H9 (cell line): ENCODE measurements around the gene KCNIP4. TPM values are rescaled to one million over a fixed set of nuclear protein-coding genes. Genes with fewer than 3 reads are reported as not detected.

Experiments used
- DNase-seq: peaks from one replicate; pipeline ENCODE4 v3.0.0-alpha.2; 2017
- H2AFZ ChIP-seq: one replicate; pipeline ENCODE4 v1.6.1; 2013; ENCODE audit warnings: mild to moderate bottlenecking, low read length, control low read depth, moderate library complexity
- H2AK5ac ChIP-seq: 2 replicates; pipeline ENCODE4 v1.6.1; 2013; ENCODE audit warnings: low read length, control low read depth, mixed read lengths; ENCODE audit not compliant: insufficient read length
- H2BK120ac ChIP-seq: one replicate; pipeline ENCODE4 v1.6.1; 2013; ENCODE audit warnings: low read depth, mild to moderate bottlenecking, low read length, control low read depth, inconsistent platforms; ENCODE audit not compliant: poor library complexity, severe bottlenecking
- H2BK12ac ChIP-seq: 2 replicates; pipeline ENCODE4 v1.6.1; 2013; ENCODE audit warnings: low read length, control low read depth, mixed read lengths, low read depth; ENCODE audit not compliant: insufficient read length
- H2BK15ac ChIP-seq: 2 replicates; pipeline ENCODE4 v1.6.1; 2013; ENCODE audit warnings: low read depth, low read length, control low read depth
- H2BK20ac ChIP-seq: one replicate; pipeline ENCODE4 v1.6.1; 2013; ENCODE audit warnings: low read depth, mild to moderate bottlenecking, low read length, control low read depth, inconsistent platforms; ENCODE audit not compliant: poor library complexity, severe bottlenecking
- H2BK5ac ChIP-seq: 2 replicates; pipeline ENCODE4 v1.6.1; 2013; ENCODE audit warnings: low read length, control low read depth, mixed read lengths; ENCODE audit not compliant: insufficient read length
- H3K14ac ChIP-seq: 2 replicates; pipeline ENCODE4 v1.6.1; 2013; ENCODE audit warnings: low read length, control low read depth; ENCODE audit not compliant: insufficient read depth
- H3K18ac ChIP-seq: 2 replicates; pipeline ENCODE4 v1.6.1; 2013; ENCODE audit warnings: low read depth, mild to moderate bottlenecking, mixed read lengths, low read length, control low read depth; ENCODE audit not compliant: insufficient read length
- H3K23ac ChIP-seq: 2 replicates; pipeline ENCODE4 v1.6.1; 2013; ENCODE audit warnings: low read length, control low read depth, mixed read lengths, low read depth; ENCODE audit not compliant: insufficient read length
- H3K23me2 ChIP-seq: 2 replicates; pipeline ENCODE4 v1.6.1; 2013; ENCODE audit warnings: low read depth, mild to moderate bottlenecking, mixed read lengths, low read length, control low read depth; ENCODE audit not compliant: insufficient read length, poor library complexity, severe bottlenecking
- H3K27ac ChIP-seq: 2 replicates; pipeline ENCODE4 v1.5.1; 2013; ENCODE audit warnings: low read length, control low read depth, mixed read lengths, low read depth; ENCODE audit not compliant: insufficient read length
- H3K27me3 ChIP-seq: 2 replicates; pipeline ENCODE4 v1.6.1; 2013; ENCODE audit warnings: low read length, control low read depth, inconsistent platforms; ENCODE audit not compliant: insufficient read depth
- H3K4ac ChIP-seq: 2 replicates; pipeline ENCODE4 v1.6.1; 2013; ENCODE audit warnings: low read depth, mild to moderate bottlenecking, control low read depth, inconsistent platforms, low read length, moderate library complexity
- H3K4me1 ChIP-seq: 2 replicates; pipeline ENCODE4 v1.6.1; 2013; ENCODE audit warnings: low read length, control low read depth, inconsistent platforms; ENCODE audit not compliant: insufficient read depth
- H3K4me2 ChIP-seq: 2 replicates; pipeline ENCODE4 v1.6.1; 2013; ENCODE audit warnings: low read length, control low read depth, mixed read lengths; ENCODE audit not compliant: insufficient read length, insufficient read depth
- H3K56ac ChIP-seq: 2 replicates; pipeline ENCODE4 v1.6.1; 2013; ENCODE audit warnings: low read depth, mild to moderate bottlenecking, mixed read lengths, low read length, control low read depth; ENCODE audit not compliant: insufficient read length
- H3K79me1 ChIP-seq: 2 replicates; pipeline ENCODE4 v1.6.1; 2013; ENCODE audit warnings: low read depth, mild to moderate bottlenecking, moderate library complexity, low read length, control low read depth, inconsistent platforms; ENCODE audit not compliant: insufficient read depth, poor library complexity, severe bottlenecking
- H3K79me2 ChIP-seq: 2 replicates; pipeline ENCODE4 v1.6.1; 2013; ENCODE audit warnings: low read length, control low read depth, inconsistent platforms; ENCODE audit not compliant: insufficient read depth
- H3K9ac ChIP-seq: 2 replicates; pipeline ENCODE4 v1.6.1; 2013; ENCODE audit warnings: low read length, control low read depth, mixed read lengths; ENCODE audit not compliant: insufficient read length; ENCODE audit errors: extremely low read depth
- H3K9me3 ChIP-seq: one replicate; pipeline ENCODE4 v1.6.1; 2013; ENCODE audit warnings: low read depth, low read length, inconsistent platforms; ENCODE audit not compliant: control insufficient read depth
- H3T11ph ChIP-seq: one replicate; pipeline ENCODE4 v1.6.1; 2013; ENCODE audit warnings: mild to moderate bottlenecking, low read length, control low read depth, inconsistent platforms
- H4K20me1 ChIP-seq: one replicate; pipeline ENCODE4 v1.6.1; 2013; ENCODE audit not compliant: control insufficient read depth, insufficient read length, insufficient read depth
- H4K5ac ChIP-seq: 2 replicates; pipeline ENCODE4 v1.6.1; 2013; ENCODE audit warnings: low read depth, mild to moderate bottlenecking, mixed read lengths, low read length, control low read depth; ENCODE audit not compliant: insufficient read length
- H4K8ac ChIP-seq: replicated peaks from 2 replicates; pipeline ENCODE4 v1.6.1; 2013; ENCODE audit warnings: low read length, control low read depth, mixed read lengths, low read depth; ENCODE audit not compliant: insufficient read length
- H4K91ac ChIP-seq: 2 replicates; pipeline ENCODE4 v1.6.1; 2013; ENCODE audit warnings: low read depth, mild to moderate bottlenecking, moderate library complexity, mixed read lengths, low read length, control low read depth; ENCODE audit not compliant: insufficient read length
- H3K27ac Mint-ChIP-seq, 3 experiments: 2 replicates in 2 of 3; 3 replicates in 1 of 3; pipeline ENCODE4 v1.8.0; 2020 to 2021; ENCODE audit warnings: mixed read lengths in 3 of 3, mild to moderate bottlenecking in 1 of 3, moderate library complexity in 1 of 3
- H3K27me3 Mint-ChIP-seq: 2 replicates; pipeline ENCODE4 v1.8.0; 2021; ENCODE audit warnings: low read depth, mild to moderate bottlenecking, moderate library complexity, mixed read lengths
- H3K36me3 Mint-ChIP-seq, 3 experiments: 2 replicates in 2 of 3; 3 replicates in 1 of 3; pipeline ENCODE4 v1.8.0; 2020 to 2021; ENCODE audit warnings: low read depth in 3 of 3, mixed read lengths in 3 of 3; ENCODE audit not compliant: insufficient read depth in 1 of 3
- H3K4me1 Mint-ChIP-seq, 2 experiments: 2 replicates each; pipeline ENCODE4 v1.8.0; 2020; ENCODE audit warnings: mixed read lengths in 2 of 2
- H3K4me3 Mint-ChIP-seq, 2 experiments: 2 replicates in 1 of 2; 3 replicates in 1 of 2; pipeline ENCODE4 v1.8.0; 2020 to 2021; ENCODE audit warnings: mild to moderate bottlenecking in 2 of 2, mixed read lengths in 2 of 2, moderate library complexity in 1 of 2
- H3K9me3 Mint-ChIP-seq, 2 experiments: 2 replicates in 1 of 2; 3 replicates in 1 of 2; pipeline ENCODE4 v1.8.0; 2020; ENCODE audit warnings: mild to moderate bottlenecking in 2 of 2, mixed read lengths in 2 of 2, moderate library complexity in 1 of 2
- CTCF ChIP-seq: fragments of 200-600 bp; sonication (generic); conservative IDR thresholded peaks from 3 replicates; pipeline ENCODE4 v1.8.0; 2021; ENCODE audit warnings: antibody characterized with exemption, mild to moderate bottlenecking
- WGBS: extraction: QIAGEN DNeasy Blood & Tissue Kit; methylation state at CpG from one replicate; pipeline ENCODE4 v1.1.7; 2013; ENCODE audit warnings: missing lambda C conversion rate, low lambda C conversion rate, mixed read lengths; ENCODE audit not compliant: insufficient read length; ENCODE audit errors: extremely low coverage; 5-methylcytosine and 5-hydroxymethylcytosine counted together
- total RNA-seq: library from RNA; stranded (reverse); gene quantifications from 2 replicates; pipeline ENCODE4 v1.2.1, GENCODE V29; 2021

The KCNIP4 gene
- total RNA-seq, 1 experiment from 2014 or later: not detected

- no peak overlapping the region for H2BK20ac ChIP-seq
- Mint-ChIP-seq H3K36me3 (no peaks in the 10 kb centered on the region), H3K27me3 (no peaks in the 10 kb centered on the region; the same call in 1 of the 2 replicates), H3K4me3 (no peak overlapping the region), H3K4me1 (no peaks in the 10 kb centered on the region), H3K27ac (no peak overlapping the region), H3K9me3 (no peaks in the 10 kb centered on the region)
- no peak overlapping the region for H3K9ac ChIP-seq
- H2BK12ac ChIP-seq: no peak overlapping the region
- no peaks in the 10 kb centered on the region for H4K20me1 ChIP-seq
- no peak overlapping the region for H2BK5ac ChIP-seq
- no peak overlapping the region for H3K23ac ChIP-seq
- no CpG with 5 or more reads among the region's 1 CpG for WGBS
- no peaks in the 10 kb centered on the region for H3K9me3 ChIP-seq
- no peak overlapping the region for H3K56ac ChIP-seq
- no peaks in the 10 kb centered on the region for H3K79me1 ChIP-seq
- no peak overlapping the region for H3K4me2 ChIP-seq
- H3K27me3 ChIP-seq: no peaks in the 10 kb centered on the region
- no peak overlapping the region for H4K91ac ChIP-seq
- no peaks in the 10 kb centered on the region for H3K79me2 ChIP-seq
- TF ChIP-seq CTCF: no peak
- no peak overlapping the region for H3K18ac ChIP-seq
- no peak for DNase-seq
- no peak overlapping the region for H2AFZ ChIP-seq
- no peak overlapping the region for H2BK15ac ChIP-seq
- no peak overlapping the region for H3K14ac ChIP-seq
- H2AK5ac ChIP-seq: no peak overlapping the region
- no peaks in the 10 kb centered on the region for H3K23me2 ChIP-seq
- no peaks in the 10 kb centered on the region for H3K4me1 ChIP-seq
- no peak overlapping the region for H4K5ac ChIP-seq
- H4K8ac ChIP-seq: no peak overlapping the region
- H3K4ac ChIP-seq: no peak overlapping the region
- H3T11ph ChIP-seq: no peak overlapping the region
- H3K27ac ChIP-seq: no peak overlapping the region
- no peak overlapping the region for H2BK120ac ChIP-seq
These were observed 478.0 kb downstream of the KCNIP4 start for GRCh38 chr4:21470535-21470934.
